B cell (primary cell): Measurements from ENCODE around the gene RAB5A.

Experiments
- CTCF ChIP-seq: fragments of 200-600 bp; IDR thresholded peaks from one replicate; pipeline ENCODE4 v1.8.0; 2022; ENCODE audit warnings: antibody characterized with exemption, mild to moderate bottlenecking
- EZH2 ChIP-seq: IDR thresholded peaks from 2 replicates; pipeline ENCODE4 v1.6.1; 2012; ENCODE audit warnings: borderline replicate concordance, low read depth, mild to moderate bottlenecking, moderate library complexity, low read length; ENCODE audit not compliant: insufficient read depth, poor library complexity, severe bottlenecking

- no peak for TF ChIP-seq CTCF
- no peak for TF ChIP-seq EZH2
Observed at GRCh38 chr3:20001932-20002331, 55.0 kb downstream of the RAB5A start.
